Nasal cavity respiratory epithelium epithelial cell of viscerocranial mucosa (primary cell): ENCODE data around the gene STUB1. TPM values are rescaled to one million over a fixed set of nuclear protein-coding genes. Genes with fewer than 3 reads are reported as not detected.

ENCODE experiments used
- total RNA-seq: library from RNA; depleted of rRNA; stranded (reverse); fragments of >200 nt; gene quantifications from 2 replicates; pipeline ENCODE4 v1.2.3, GENCODE V29; 2014

STUB1 gene
- total RNA-seq, 1 donor from 2014 or later: 119 TPM

Other genes starting within 250 kb of the STUB1 start
- gene CAPN15, start 152.7 kb upstream of the STUB1 start, total RNA-seq: 30.1 and 60.1 TPM in 2 replicates
- gene PRR35, start 120.0 kb upstream of the STUB1 start, total RNA-seq: under 0.01 TPM in 1 of 2 replicates, not detected in the other
- gene NHLRC4, start 113.4 kb upstream of the STUB1 start, total RNA-seq: 0.14 and 0.68 TPM in 2 replicates
- 13.7 and 34.0 TPM in 2 replicates for gene PIGQ, start 110.4 kb upstream of the STUB1 start, total RNA-seq
- 14.4 and 18.3 TPM in 2 replicates for gene RAB40C, start 90.3 kb upstream of the STUB1 start, total RNA-seq
- gene WFIKKN1, start 49.4 kb upstream of the STUB1 start, total RNA-seq: under 0.01 and 0.71 TPM in 2 replicates
- gene METTL26, start 44.1 kb upstream of the STUB1 start, total RNA-seq: 57.2 and 62.5 TPM in 2 replicates
- gene MCRIP2, start 38.6 kb upstream of the STUB1 start, total RNA-seq: 19.8 and 27.0 TPM in 2 replicates
- gene WDR90, start 31.0 kb upstream of the STUB1 start, total RNA-seq: 4.1 and 13.5 TPM in 2 replicates
- gene RHOT2, start 12.3 kb upstream of the STUB1 start, total RNA-seq: 47.8 and 49.3 TPM in 2 replicates
- gene RHBDL1, start 4.7 kb upstream of the STUB1 start, total RNA-seq: 4.7 and 6.2 TPM in 2 replicates
- 16.1 and 17.8 TPM in 2 replicates for gene JMJD8, start 3.9 kb downstream of the STUB1 start, total RNA-seq
- 5.5 and 8.9 TPM in 2 replicates for gene WDR24, start 10.0 kb downstream of the STUB1 start, total RNA-seq
- gene FBXL16, start 25.4 kb downstream of the STUB1 start, total RNA-seq: 1.4 and 1.7 TPM in 2 replicates
- 81.3 and 81.4 TPM in 2 replicates for gene METRN, start 34.7 kb downstream of the STUB1 start, total RNA-seq
- 10.0 and 20.5 TPM in 2 replicates for gene ANTKMT, start 40.7 kb downstream of the STUB1 start, total RNA-seq
- gene CCDC78, start 46.0 kb downstream of the STUB1 start, total RNA-seq: 1.0 and 1.6 TPM in 2 replicates
- gene HAGHL, start 46.7 kb downstream of the STUB1 start, total RNA-seq: 18.4 and 24.3 TPM in 2 replicates
- gene CIAO3, start 60.6 kb downstream of the STUB1 start, total RNA-seq: 35.3 and 44.8 TPM in 2 replicates
- gene MSLN, start 80.3 kb downstream of the STUB1 start, total RNA-seq: 13.0 and 40.5 TPM in 2 replicates
- 24.4 and 24.6 TPM in 2 replicates for gene RPUSD1, start 108.0 kb downstream of the STUB1 start, total RNA-seq
- 2.2 and 3.1 TPM in 2 replicates for gene CHTF18, start 108.2 kb downstream of the STUB1 start, total RNA-seq
- not detected in 2 replicates for gene GNG13, start 120.3 kb downstream of the STUB1 start, total RNA-seq